Endodermal cell (in vitro differentiated cells): ENCODE data around the gene TBC1D2. TPM values are rescaled to one million over a fixed set of nuclear protein-coding genes. Genes with fewer than 3 reads are reported as not detected.
A peak's percentile ranks its signal among the peaks of the same experiment; 100 is the strongest.

ENCODE experiments used
- DNase-seq: peaks from one replicate; pipeline ENCODE4 v3.0.0-alpha.2; 2017
- H3K27ac ChIP-seq: 2 replicates; pipeline ENCODE4 v1.5.1; 2013; ENCODE audit warnings: mild to moderate bottlenecking, low read depth, low read length, moderate library complexity
- H3K27me3 ChIP-seq: 2 replicates; pipeline ENCODE4 v1.6.1; 2013; ENCODE audit warnings: mild to moderate bottlenecking, low read length, moderate library complexity; ENCODE audit not compliant: insufficient read depth, control insufficient read depth, poor library complexity, severe bottlenecking
- H3K36me3 ChIP-seq: 2 replicates; pipeline ENCODE4 v1.7.0; 2013; ENCODE audit warnings: mild to moderate bottlenecking, low read length, moderate library complexity; ENCODE audit not compliant: control insufficient read depth, insufficient read depth
- H3K4me1 ChIP-seq: one replicate; pipeline ENCODE4 v1.7.0; 2013; ENCODE audit warnings: low read length; ENCODE audit not compliant: control insufficient read depth, insufficient read depth
- H3K4me3 ChIP-seq: 2 replicates; pipeline ENCODE4 v1.5.1; 2013; ENCODE audit warnings: mild to moderate bottlenecking, low read length, moderate library complexity
- H3K9ac ChIP-seq: 2 replicates; pipeline ENCODE4 v1.6.1; 2013; ENCODE audit warnings: mild to moderate bottlenecking, low read length, moderate library complexity; ENCODE audit not compliant: poor library complexity, severe bottlenecking; ENCODE audit errors: extremely low read depth
- H3K9me3 ChIP-seq: 2 replicates; pipeline ENCODE4 v1.6.1; 2013; ENCODE audit warnings: mild to moderate bottlenecking, low read length, moderate library complexity; ENCODE audit not compliant: control insufficient read depth
- H3K27ac Mint-ChIP-seq: 2 replicates; pipeline ENCODE4 v1.8.0; 2020; ENCODE audit warnings: mixed read lengths
- H3K27me3 Mint-ChIP-seq: 2 replicates; pipeline ENCODE4 v1.8.0; 2021; ENCODE audit warnings: mild to moderate bottlenecking, mixed read lengths; ENCODE audit not compliant: insufficient read depth
- H3K36me3 Mint-ChIP-seq: 2 replicates; pipeline ENCODE4 v1.8.0; 2020; ENCODE audit warnings: low read depth, mixed read lengths
- H3K4me1 Mint-ChIP-seq: 2 replicates; pipeline ENCODE4 v1.8.0; 2020; ENCODE audit warnings: mixed read lengths
- H3K4me3 Mint-ChIP-seq: 2 replicates; pipeline ENCODE4 v1.8.0; 2020; ENCODE audit warnings: mild to moderate bottlenecking, moderate library complexity, mixed read lengths
- H3K9me3 Mint-ChIP-seq: 2 replicates; pipeline ENCODE4 v1.8.0; 2020; ENCODE audit warnings: mild to moderate bottlenecking, mixed read lengths
- CTCF ChIP-seq: fragments of 200-600 bp; sonication (generic); conservative IDR thresholded peaks from 2 replicates; pipeline ENCODE4 v1.5.0; 2021; ENCODE audit warnings: antibody characterized with exemption, mild to moderate bottlenecking
- WGBS, 2 experiments: methylation state at CpG; one replicate each; pipeline versions ENCODE4 v1.1.5 to v1.1.7; 2013; ENCODE audit warnings: missing lambda C conversion rate in 2 of 2, mixed read lengths in 1 of 2; ENCODE audit not compliant: insufficient coverage in 1 of 2, insufficient read length in 1 of 2; 5-methylcytosine and 5-hydroxymethylcytosine counted together
- total RNA-seq, 2 donors: library from RNA; stranded (reverse); fragmentation: NEBNext Ultra II Directional in 1 of 2; extraction: Animal tissue kit (Norgen Biotek cat#: 25700) in 1 of 2; gene quantifications; 2 replicates in 1 of 2; 3 replicates in 1 of 2; pipeline ENCODE4 v1.2.1, GENCODE V29; 2021

TBC1D2 gene
- total RNA-seq, 2 donors from 2014 or later, result 8.1 to 10.4 TPM

GRCh38 chr9:98207606-98208005 is 47.8 kb downstream of the TBC1D2 start:
- Mint-ChIP-seq H3K36me3 (peaks cover 44% of the 10 kb centered on the region), H3K4me3 (no peak overlapping the region), H3K4me1 (peaks cover 3% of the 10 kb centered on the region), H3K27me3 (no peaks in the 10 kb centered on the region), H3K27ac (no peak overlapping the region), H3K9me3 (peaks cover 13% of the 10 kb centered on the region)
- Histone ChIP-seq H3K4me1 (no peaks in the 10 kb centered on the region), H3K27me3 (no peaks in the 10 kb centered on the region), H3K9me3 (peaks cover 9% of the 10 kb centered on the region), H3K27ac (no peak overlapping the region), H3K9ac (no peak overlapping the region), H3K36me3 (peaks cover 17% of the 10 kb centered on the region), H3K4me3 (no peak overlapping the region)
- DNase-seq, result no peak
- 90 to 92% methylated on average over 4 of the region's 4 CpGs for WGBS, 2 experiments
- peak; percentile 23 for TF ChIP-seq CTCF

DNA sequence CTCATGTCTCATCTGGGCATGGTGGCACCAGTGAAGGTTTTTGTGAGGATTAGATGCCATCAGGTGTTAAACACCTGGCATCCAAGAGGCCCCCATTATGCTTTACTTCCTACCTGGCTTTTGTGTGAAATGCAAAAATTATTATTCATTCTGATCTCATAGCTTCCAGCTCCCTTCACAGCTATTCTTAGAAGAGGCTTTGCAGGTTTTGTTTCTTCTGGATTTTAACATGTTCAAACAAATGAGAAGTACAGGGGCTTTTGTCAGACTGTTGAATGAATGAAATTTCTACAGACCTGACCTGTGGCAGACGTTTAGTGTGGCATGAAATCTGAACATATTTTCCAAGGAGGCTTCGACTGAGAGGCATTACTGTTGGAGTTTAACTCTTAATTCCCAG is 48.7 kb downstream of the TBC1D2 start:
- Mint-ChIP-seq H3K27me3 (no peaks in the 10 kb centered on the region), H3K4me1 (peaks cover 3% of the 10 kb centered on the region), H3K9me3 (peaks cover 13% of the 10 kb centered on the region), H3K36me3 (peaks cover 42% of the 10 kb centered on the region), H3K27ac (no peak overlapping the region), H3K4me3 (no peak overlapping the region)
- no peak overlapping the region for H3K9ac ChIP-seq
- H3K36me3 ChIP-seq, result peaks cover 17% of the 10 kb centered on the region
- no peak for TF ChIP-seq CTCF
- no peaks in the 10 kb centered on the region for H3K27me3 ChIP-seq
- no peak overlapping the region for H3K4me3 ChIP-seq
- no peak for DNase-seq
- peaks cover 9% of the 10 kb centered on the region for H3K9me3 ChIP-seq
- H3K4me1 ChIP-seq, result no peaks in the 10 kb centered on the region
- no peak overlapping the region for H3K27ac ChIP-seq
- WGBS, 2 experiments, result 50 to 72% methylated on average over 1 to 2 of the region's 2 CpGs

- peaks cover 13% of the 10 kb centered on the region for H3K9me3 Mint-ChIP-seq
- Histone ChIP-seq H3K27me3 (no peaks in the 10 kb centered on the region), H3K9ac (no peak overlapping the region), H3K27ac (no peak overlapping the region), H3K9me3 (peaks cover 9% of the 10 kb centered on the region), H3K4me3 (no peak overlapping the region), H3K4me1 (no peaks in the 10 kb centered on the region), H3K36me3 (peaks cover 22% of the 10 kb centered on the region)
- no peak for TF ChIP-seq CTCF
- peaks cover 38% of the 10 kb centered on the region for H3K36me3 Mint-ChIP-seq
- H3K4me1 Mint-ChIP-seq, result peaks cover 3% of the 10 kb centered on the region
- DNase-seq, result no peak
- H3K27ac Mint-ChIP-seq, result peak overlapping the region; percentile 70
- WGBS, 2 experiments, result 78 to 87% methylated on average over 4 of the region's 4 CpGs
- H3K4me3 Mint-ChIP-seq, result no peak overlapping the region
- no peaks in the 10 kb centered on the region for H3K27me3 Mint-ChIP-seq
Measured at GRCh38 chr9:98204692-98205091, 50.8 kb downstream of the TBC1D2 start.
